Breast epithelium (tissue), 4 donors: ENCODE data around the gene ITGB8. TPM values are rescaled to one million over a fixed set of nuclear protein-coding genes. Genes with fewer than 3 reads are reported as not detected.
A peak's percentile ranks its signal among the peaks of the same experiment; 100 is the strongest.

Source experiments
- DNase-seq, 2 donors: peaks; one replicate each; pipeline ENCODE4 v3.0.0-alpha.2; 2019; ENCODE audit warnings: low spot score in 2 of 2
- H3K27ac ChIP-seq, 2 donors: fragments of 200-600 bp; sonication (generic) in 1 of 2; one replicate each; pipeline ENCODE4 v1.5.1; 2016 to 2019; ENCODE audit warnings: mild to moderate bottlenecking in 1 of 2
- H3K27me3 ChIP-seq, 2 donors: fragments of 200-600 bp; sonication (generic) in 1 of 2; one replicate each; pipeline versions ENCODE4 v1.5.1 to v1.6.0; 2017 to 2019; ENCODE audit warnings: control low read depth in 1 of 2, mild to moderate bottlenecking in 1 of 2
- H3K36me3 ChIP-seq: fragments of 200-600 bp; one replicate; pipeline ENCODE4 v1.5.1; 2019
- H3K4me1 ChIP-seq, 2 donors: fragments of 200-600 bp; sonication (generic); one replicate each; pipeline ENCODE4 v1.5.1; 2016 to 2019; ENCODE audit warnings: control low read depth in 1 of 2
- H3K4me3 ChIP-seq, 3 donors: fragments of 200-600 bp; sonication (generic); 1 replicate in 2 of 3; 2 replicates in 1 of 3; pipeline ENCODE4 v1.5.1; 2016 to 2019; ENCODE audit warnings: mild to moderate bottlenecking in 3 of 3, moderate library complexity in 2 of 3
- H3K9me3 ChIP-seq, 2 donors: fragments of 200-600 bp; sonication (generic) in 1 of 2; one replicate each; pipeline ENCODE4 v1.5.1; 2016 to 2019; ENCODE audit warnings: control low read depth in 1 of 2
- POLR2A ChIP-seq: fragments of 450-650 bp; IDR thresholded peaks from one replicate; pipeline ENCODE4 v1.6.1; 2016; ENCODE audit warnings: antibody characterized with exemption, mild to moderate bottlenecking, moderate library complexity
- POLR2AphosphoS5 ChIP-seq, 3 donors: sonication (generic); formaldehyde crosslinking; IDR thresholded peaks; one replicate each; pipeline ENCODE4 v1.6.1; 2017; ENCODE audit warnings: antibody characterized with exemption in 3 of 3
- intact Hi-C: fragments of 100-400 bp; cut with DNase I; formaldehyde crosslinking; loops from one replicate; pipeline ENCODE4 v1.15.1; 2023; ENCODE audit warnings: low total_unique reads
- total RNA-seq, 3 donors: library from RNA; depleted of rRNA; stranded (reverse); fragments of >200 nt; gene quantifications; one replicate each; pipeline ENCODE4 v1.1.0, GENCODE V29; 2016
- TF ChIP-seq, protein P1 (sequence below), 3 donors: fragments of 450-650 bp; IDR thresholded peaks; one replicate each; pipeline ENCODE4 v1.5.1; 2016 to 2017; ENCODE audit warnings: antibody characterized with exemption in 3 of 3, mild to moderate bottlenecking in 3 of 3, moderate library complexity in 3 of 3

Gene ITGB8
- total RNA-seq, 3 donors from 2014 or later: 1.6 to 154 (median 52.1) TPM

DNA sequence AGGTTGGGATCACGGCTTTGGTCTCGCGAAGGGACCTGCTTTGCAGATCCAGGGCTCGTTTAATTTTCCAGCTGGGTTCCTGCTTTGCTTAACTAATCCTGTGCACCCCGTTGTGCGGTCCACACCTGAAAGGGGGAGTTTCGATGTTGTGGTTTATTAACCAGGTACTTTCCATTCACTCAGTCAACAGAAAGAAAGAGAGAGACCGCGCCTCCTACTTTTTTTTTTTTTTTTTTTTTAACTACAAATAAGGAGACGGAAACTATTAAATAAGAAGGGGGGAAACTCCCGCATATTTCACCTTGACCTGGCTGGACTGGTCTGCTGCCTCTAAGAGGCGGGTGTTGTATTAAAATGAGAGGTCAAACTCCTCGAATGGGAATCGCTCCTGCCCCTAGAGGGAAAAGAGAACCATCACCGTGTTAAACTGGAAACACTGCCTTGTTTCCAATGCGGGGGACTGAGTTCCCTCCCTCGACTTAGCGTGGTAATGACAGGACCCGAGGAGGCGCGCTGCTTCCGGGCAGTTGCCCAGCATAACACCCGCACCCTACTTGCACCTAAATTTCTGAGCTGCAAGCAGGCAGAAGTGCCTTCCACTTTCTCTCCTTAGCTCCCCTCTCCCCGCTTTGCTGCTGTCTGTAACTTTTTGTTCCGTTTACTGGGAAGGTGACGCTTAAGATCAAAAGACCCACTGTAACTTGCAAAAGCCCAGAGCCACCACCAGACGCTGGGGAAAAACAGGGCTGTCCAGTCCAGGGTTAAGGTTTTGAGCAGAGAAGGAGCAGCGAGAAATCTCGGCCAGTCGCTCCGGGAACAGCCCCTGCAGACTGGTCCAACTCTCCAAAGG lies 1.1 kb upstream of the ITGB8 start:
- peak overlapping the region; percentile 97 to 98 for H3K27ac ChIP-seq
- TF ChIP-seq POLR2AphosphoS5 (IDR thresholded peaks at IDR 0.05) (peak; percentile 10 to 54 (median 34)), POLR2A (peak; percentile 9)
- TF ChIP-seq, protein P1, sequence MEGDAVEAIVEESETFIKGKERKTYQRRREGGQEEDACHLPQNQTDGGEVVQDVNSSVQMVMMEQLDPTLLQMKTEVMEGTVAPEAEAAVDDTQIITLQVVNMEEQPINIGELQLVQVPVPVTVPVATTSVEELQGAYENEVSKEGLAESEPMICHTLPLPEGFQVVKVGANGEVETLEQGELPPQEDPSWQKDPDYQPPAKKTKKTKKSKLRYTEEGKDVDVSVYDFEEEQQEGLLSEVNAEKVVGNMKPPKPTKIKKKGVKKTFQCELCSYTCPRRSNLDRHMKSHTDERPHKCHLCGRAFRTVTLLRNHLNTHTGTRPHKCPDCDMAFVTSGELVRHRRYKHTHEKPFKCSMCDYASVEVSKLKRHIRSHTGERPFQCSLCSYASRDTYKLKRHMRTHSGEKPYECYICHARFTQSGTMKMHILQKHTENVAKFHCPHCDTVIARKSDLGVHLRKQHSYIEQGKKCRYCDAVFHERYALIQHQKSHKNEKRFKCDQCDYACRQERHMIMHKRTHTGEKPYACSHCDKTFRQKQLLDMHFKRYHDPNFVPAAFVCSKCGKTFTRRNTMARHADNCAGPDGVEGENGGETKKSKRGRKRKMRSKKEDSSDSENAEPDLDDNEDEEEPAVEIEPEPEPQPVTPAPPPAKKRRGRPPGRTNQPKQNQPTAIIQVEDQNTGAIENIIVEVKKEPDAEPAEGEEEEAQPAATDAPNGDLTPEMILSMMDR (IDR thresholded peaks at IDR 0.05): peak in 2 of 3 donors; percentile 29 to 44
- intact Hi-C loops: no loop called here
- H3K4me1 ChIP-seq: peaks cover 0 to 3% of the 10 kb centered on the region in 2 donors
- H3K9me3 ChIP-seq: no peaks in the 10 kb centered on the region
- DNase-seq: peak; percentile 70 to 78
- no peaks in the 10 kb centered on the region for H3K27me3 ChIP-seq
- H3K4me3 ChIP-seq: peak overlapping the region; percentile 64 to 94 (median 67)
- no peaks in the 10 kb centered on the region for H3K36me3 ChIP-seq

DNA sequence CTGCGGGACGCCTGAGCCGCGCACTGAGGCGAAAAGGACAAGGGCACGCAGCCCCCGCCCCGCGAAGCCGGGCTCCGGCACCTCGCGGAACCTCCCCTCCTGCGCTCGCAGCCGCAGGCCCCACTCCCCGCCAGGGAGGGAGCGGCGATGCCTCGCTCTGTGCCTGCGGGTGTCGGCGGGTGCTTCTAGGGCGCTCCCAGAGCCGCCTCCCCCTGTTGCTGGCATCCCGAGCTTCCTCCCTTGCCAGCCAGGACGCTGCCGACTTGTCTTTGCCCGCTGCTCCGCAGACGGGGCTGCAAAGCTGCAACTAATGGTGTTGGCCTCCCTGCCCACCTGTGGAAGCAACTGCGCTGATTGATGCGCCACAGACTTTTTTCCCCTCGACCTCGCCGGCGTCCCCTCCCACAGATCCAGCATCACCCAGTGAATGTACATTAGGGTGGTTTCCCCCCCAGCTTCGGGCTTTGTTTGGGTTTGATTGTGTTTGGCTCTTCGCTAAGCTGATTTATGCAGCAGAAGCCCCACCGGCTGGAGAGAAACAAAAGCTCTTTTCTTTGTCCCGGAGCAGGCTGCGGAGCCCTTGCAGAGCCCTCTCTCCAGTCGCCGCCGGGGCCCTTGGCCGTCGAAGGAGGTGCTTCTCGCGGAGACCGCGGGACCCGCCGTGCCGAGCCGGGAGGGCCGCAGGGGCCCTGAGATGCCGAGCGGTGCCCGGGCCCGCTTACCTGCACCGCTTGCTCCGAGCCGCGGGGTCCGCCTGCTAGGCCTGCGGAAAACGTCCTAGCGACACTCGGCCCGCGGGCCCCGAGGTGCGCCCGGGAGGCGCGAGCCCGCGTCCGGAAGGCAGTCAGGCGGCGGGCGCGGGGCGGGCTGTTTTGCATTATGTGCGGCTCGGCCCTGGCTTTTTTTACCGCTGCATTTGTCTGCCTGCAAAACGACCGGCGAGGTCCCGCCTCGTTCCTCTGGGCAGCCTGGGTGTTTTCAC lies 519 bp downstream of the ITGB8 start:
- Histone ChIP-seq H3K4me3 (peak overlapping the region; percentile 64 to 94 (median 67)), H3K27ac (peak overlapping the region; percentile 97 to 98), H3K36me3 (no peaks in the 10 kb centered on the region), H3K27me3 (no peaks in the 10 kb centered on the region), H3K9me3 (no peaks in the 10 kb centered on the region), H3K4me1 (peaks cover 0 to 3% of the 10 kb centered on the region in 2 donors)
- intact Hi-C loops: no loop called here
- peak; percentile 66 to 75 for DNase-seq
- TF ChIP-seq, protein P1 (IDR thresholded peaks at IDR 0.05): no peak
- TF ChIP-seq POLR2AphosphoS5 (IDR thresholded peaks at IDR 0.05): no peak
- no peak for TF ChIP-seq POLR2A

DNA sequence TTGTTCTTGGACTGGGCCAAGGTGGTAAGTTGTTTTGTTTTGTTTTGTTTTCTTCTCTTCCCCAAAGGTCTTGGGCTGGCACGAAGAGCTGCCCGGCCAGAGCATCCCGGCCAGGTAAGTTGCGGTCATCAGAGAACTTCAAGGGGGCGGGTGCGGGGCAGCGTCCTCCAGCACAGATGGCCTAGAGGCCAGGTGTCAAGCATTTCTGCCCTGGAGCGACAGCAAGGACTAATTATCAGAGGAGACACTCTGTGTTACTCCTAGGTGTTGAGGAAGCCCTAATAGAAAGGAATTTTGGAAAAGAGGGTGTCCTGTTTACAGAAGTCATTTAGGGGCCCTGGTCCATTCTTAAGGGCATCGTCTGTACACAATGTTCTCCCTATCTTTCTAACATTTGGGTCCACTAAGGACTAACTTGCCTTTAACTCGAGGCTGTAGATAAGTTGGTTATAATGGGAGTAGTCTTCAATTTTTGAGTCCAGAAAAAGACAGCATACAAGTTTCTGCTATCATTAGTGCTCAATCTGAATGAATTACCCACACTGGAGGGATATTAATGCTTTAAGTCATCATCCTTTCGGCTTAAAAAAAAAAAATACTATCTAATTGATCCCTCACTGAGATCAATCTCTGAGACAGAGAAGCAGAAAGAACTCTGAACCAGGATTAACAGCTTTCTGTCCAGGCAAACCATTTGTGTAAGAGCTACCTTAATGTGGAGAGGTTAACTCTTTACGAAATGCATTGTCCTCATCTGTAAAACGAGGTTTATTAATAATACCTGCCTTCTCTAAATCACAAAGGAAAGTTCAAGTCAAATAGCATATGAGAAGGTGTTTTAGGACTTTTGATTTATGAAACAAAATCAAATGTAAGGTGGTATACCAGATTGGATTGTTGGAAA lies 1.5 kb downstream of the ITGB8 start:
- TF ChIP-seq, protein P1 (IDR thresholded peaks at IDR 0.05): no peak
- TF ChIP-seq POLR2A: no peak
- TF ChIP-seq POLR2AphosphoS5 (IDR thresholded peaks at IDR 0.05): no peak
- H3K27ac ChIP-seq: peak overlapping the region; percentile 97 to 98
- peak overlapping the region; percentile 64 to 94 (median 67) for H3K4me3 ChIP-seq
- H3K27me3 ChIP-seq: no peaks in the 10 kb centered on the region
- DNase-seq: peak in 1 of 2 donors; percentile 47
- H3K4me1 ChIP-seq: peaks cover 0 to 3% of the 10 kb centered on the region in 2 donors
- intact Hi-C loops: no loop called here
- no peaks in the 10 kb centered on the region for H3K9me3 ChIP-seq
- no peaks in the 10 kb centered on the region for H3K36me3 ChIP-seq

DNA sequence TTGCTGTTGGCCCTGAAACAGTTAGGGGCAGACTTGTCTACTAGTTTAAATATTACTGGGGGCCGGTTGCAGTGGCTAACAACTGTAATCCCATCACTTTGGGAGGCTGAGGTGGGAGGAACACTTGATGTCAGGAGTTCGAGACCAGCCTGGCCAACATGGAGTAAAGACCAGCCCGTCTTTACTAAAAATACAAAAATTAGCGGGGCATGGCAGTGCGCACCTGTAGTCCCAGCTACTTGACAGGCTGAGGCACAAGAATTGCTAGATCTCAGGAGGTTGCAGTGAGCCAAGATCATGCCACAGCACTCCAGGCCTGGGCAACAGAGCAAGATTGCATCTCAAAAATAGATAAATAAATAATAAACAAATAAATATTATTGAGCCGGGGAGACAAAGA lies 7.6 kb downstream of the ITGB8 start:
- peak overlapping the region; percentile 58 to 96 for H3K27ac ChIP-seq
- no peaks in the 10 kb centered on the region for H3K36me3 ChIP-seq
- H3K4me1 ChIP-seq: peaks cover 0 to 3% of the 10 kb centered on the region in 2 donors
- H3K27me3 ChIP-seq: no peaks in the 10 kb centered on the region
- H3K9me3 ChIP-seq: no peaks in the 10 kb centered on the region
- H3K4me3 ChIP-seq: no peak overlapping the region
- TF ChIP-seq, protein P1 (IDR thresholded peaks at IDR 0.05): no peak
- no peak for TF ChIP-seq POLR2A
- no peak for TF ChIP-seq POLR2AphosphoS5 (IDR thresholded peaks at IDR 0.05)
- DNase-seq: no peak
- intact Hi-C loops: no loop called here
